Liver (tissue), 9 donors: ENCODE results near the gene MED15. TPM values are rescaled to one million over a fixed set of nuclear protein-coding genes. Genes with fewer than 3 reads are reported as not detected.

Source experiments
- DNase-seq: peaks from one replicate; pipeline ENCODE4 v3.0.0-alpha.2; 2017; ENCODE audit warnings: low spot score
- H3K27ac ChIP-seq, 2 donors: one replicate each; pipeline ENCODE4 v1.7.0; 2013; ENCODE audit warnings: inconsistent platforms in 2 of 2, low read length in 2 of 2, control low read depth in 1 of 2, low read depth in 1 of 2, mild to moderate bottlenecking in 1 of 2
- H3K27me3 ChIP-seq, 4 donors: one replicate each; pipeline versions ENCODE4 v1.6.1 to v1.7.0; 2013; ENCODE audit warnings: low read length in 3 of 4, inconsistent platforms in 1 of 4, mild to moderate bottlenecking in 1 of 4, moderate library complexity in 1 of 4; ENCODE audit not compliant: control insufficient read depth in 4 of 4, insufficient read depth in 4 of 4
- H3K36me3 ChIP-seq, 4 donors: one replicate each; pipeline versions ENCODE4 v1.6.1 to v1.7.0; 2013; ENCODE audit warnings: low read length in 3 of 4, mild to moderate bottlenecking in 3 of 4, low read depth in 1 of 4, moderate library complexity in 1 of 4; ENCODE audit not compliant: control insufficient read depth in 4 of 4, insufficient read depth in 3 of 4
- H3K4me1 ChIP-seq, 4 donors: one replicate each; pipeline versions ENCODE4 v1.6.1 to v1.7.0; 2013; ENCODE audit warnings: low read length in 3 of 4, mild to moderate bottlenecking in 3 of 4, moderate library complexity in 1 of 4; ENCODE audit not compliant: control insufficient read depth in 4 of 4, insufficient read depth in 4 of 4
- H3K4me3 ChIP-seq, 3 donors: one replicate each; pipeline versions ENCODE4 v1.6.1 to v1.7.0; 2013; ENCODE audit warnings: low read length in 3 of 3, control low read depth in 1 of 3, low read depth in 1 of 3, mild to moderate bottlenecking in 1 of 3
- H3K9ac ChIP-seq, 2 donors: one replicate each; pipeline ENCODE4 v1.7.0; 2013; ENCODE audit warnings: low read length in 2 of 2, mild to moderate bottlenecking in 2 of 2, moderate library complexity in 2 of 2, control low read depth in 1 of 2, low read depth in 1 of 2
- H3K9me3 ChIP-seq, 4 donors: one replicate each; pipeline versions ENCODE4 v1.6.1 to v1.7.0; 2013; ENCODE audit warnings: low read length in 3 of 4; ENCODE audit not compliant: control insufficient read depth in 4 of 4
- ATF3 ChIP-seq: IDR thresholded peaks from 2 replicates; pipeline ENCODE4 v1.6.1; 2016; ENCODE audit warnings: antibody characterized with exemption
- CTCF ChIP-seq: fragments of 150-350 bp; IDR thresholded peaks from 2 replicates; pipeline ENCODE4 v1.5.1; 2017; ENCODE audit warnings: improper control_type of control experiment, low read depth, low read length; ENCODE audit not compliant: missing input control
- EGR1 ChIP-seq, 2 donors: IDR thresholded peaks; 2 replicates each; pipeline ENCODE4 v1.6.1; 2016 to 2018; ENCODE audit warnings: antibody characterized with exemption in 2 of 2, low read depth in 2 of 2
- FOXA1 ChIP-seq: IDR thresholded peaks from 2 replicates; pipeline ENCODE4 v1.6.1; 2016; ENCODE audit warnings: antibody characterized with exemption
- FOXA2 ChIP-seq: IDR thresholded peaks from 2 replicates; pipeline ENCODE4 v1.6.1; 2016; ENCODE audit warnings: antibody characterized with exemption
- GABPA ChIP-seq, 2 donors: IDR thresholded peaks in 1 of 2; conservative IDR thresholded peaks in 1 of 2; 2 replicates each; pipeline ENCODE4 v1.6.1; 2016; ENCODE audit warnings: antibody characterized with exemption in 2 of 2, mild to moderate bottlenecking in 1 of 2, moderate library complexity in 1 of 2
- HNF4A ChIP-seq, 2 donors: conservative IDR thresholded peaks; 2 replicates each; pipeline ENCODE4 v1.6.1; 2016; ENCODE audit warnings: antibody characterized with exemption in 2 of 2, mild to moderate bottlenecking in 2 of 2
- HNF4G ChIP-seq: IDR thresholded peaks from 2 replicates; pipeline ENCODE4 v1.6.1; 2016; ENCODE audit warnings: antibody characterized with exemption
- JUND ChIP-seq, 2 donors: IDR thresholded peaks; 2 replicates each; pipeline ENCODE4 v1.6.1; 2016; ENCODE audit warnings: antibody characterized with exemption in 2 of 2
- MAX ChIP-seq: IDR thresholded peaks from 2 replicates; pipeline ENCODE4 v1.6.1; 2016; ENCODE audit warnings: antibody characterized with exemption
- NR2F2 ChIP-seq: IDR thresholded peaks from 2 replicates; pipeline ENCODE4 v1.6.1; 2016; ENCODE audit warnings: antibody characterized with exemption
- RAD21 ChIP-seq, 2 donors: IDR thresholded peaks; 2 replicates each; pipeline ENCODE4 v1.6.1; 2016; ENCODE audit warnings: antibody characterized with exemption in 2 of 2, mild to moderate bottlenecking in 2 of 2
- RXRA ChIP-seq, 2 donors: IDR thresholded peaks; 2 replicates each; pipeline ENCODE4 v1.6.1; 2017 to 2018; ENCODE audit warnings: antibody characterized with exemption in 2 of 2, mild to moderate bottlenecking in 1 of 2
- SP1 ChIP-seq: IDR thresholded peaks from 2 replicates; pipeline ENCODE4 v1.6.1; 2018; ENCODE audit warnings: antibody characterized with exemption, mild to moderate bottlenecking
- TAF1 ChIP-seq: conservative IDR thresholded peaks from 2 replicates; pipeline ENCODE4 v1.6.1; 2016; ENCODE audit warnings: antibody characterized with exemption, mild to moderate bottlenecking
- YY1 ChIP-seq: IDR thresholded peaks from 2 replicates; pipeline ENCODE4 v1.6.1; 2016; ENCODE audit warnings: antibody characterized with exemption, mild to moderate bottlenecking
- ZBTB33 ChIP-seq: IDR thresholded peaks from 2 replicates; pipeline ENCODE4 v1.6.1; 2016; ENCODE audit warnings: antibody characterized with exemption
- WGBS: extraction: QIAGEN DNeasy Blood & Tissue Kit; methylation state at CpG from one replicate; pipeline ENCODE4 v1.1.7; 2013; 5-methylcytosine and 5-hydroxymethylcytosine counted together
- polyA plus RNA-seq, 2 donors: library from polyadenylated mRNA; stranded (reverse) in 1 of 2; unstranded in 1 of 2; fragments of 200-250 nt in 1 of 2; fragments of >200 nt in 1 of 2; fragmentation: Nextera tagmentation in 1 of 2; extraction: Ambion mirVana in 1 of 2; gene quantifications; one replicate each; pipeline versions ENCODE4 v1.2.1 to v1.2.3, GENCODE V29; 2013 to 2015
- total RNA-seq, 2 donors: library from RNA; depleted of rRNA; stranded (reverse); fragments of >200 nt; gene quantifications; one replicate each; pipeline ENCODE4 v1.2.3, GENCODE V29; 2014
- TF ChIP-seq, protein P1 (sequence below): IDR thresholded peaks from 2 replicates; pipeline ENCODE4 v1.6.1; 2016; ENCODE audit warnings: antibody characterized with exemption, mild to moderate bottlenecking
- donor health status: healthy.
- donor health status: healthy.
- donor health status: healthy.
- donor health status: healthy.
- donor health status: healthy.

MED15 gene
- total and polyA plus RNA-seq, 4 donors = 9.7 to 28.0 (median 16.2) TPM

DNA sequence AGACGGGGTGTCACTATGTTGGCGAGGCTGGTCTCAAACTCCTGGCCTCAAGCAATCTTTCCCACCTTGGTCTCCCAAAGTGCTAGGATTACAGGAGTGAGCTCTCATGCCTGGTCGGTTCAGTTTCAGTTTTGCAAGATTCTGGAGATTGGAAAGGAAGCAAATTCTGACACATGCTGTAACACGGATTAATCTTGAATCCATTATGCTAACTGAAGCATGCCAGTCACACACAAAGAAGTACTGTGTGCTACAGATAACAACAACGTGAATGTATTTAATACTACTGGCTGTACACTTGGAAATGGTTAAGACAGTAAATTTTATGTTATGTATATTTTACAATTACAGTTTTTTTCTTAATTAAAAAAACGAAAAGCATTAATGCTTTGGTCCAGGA is 107.6 kb downstream of the MED15 start:
- DNase-seq = no peak
- H3K9me3 ChIP-seq = no peaks in the 10 kb centered on the region
- no peaks in the 10 kb centered on the region for H3K27me3 ChIP-seq
- WGBS = 73% methylated on average over 6 of the region's 6 CpGs
- H3K9ac ChIP-seq = no peak overlapping the region
- TF ChIP-seq ZBTB33 = no peak
- TF ChIP-seq GABPA (IDR thresholded peaks at IDR 0.05 in 1 of 2, conservative IDR thresholded peaks at IDR 0.05 in 1 of 2) = no peak
- TF ChIP-seq FOXA2 = no peak
- no peak for TF ChIP-seq HNF4G
- TF ChIP-seq, protein P1, sequence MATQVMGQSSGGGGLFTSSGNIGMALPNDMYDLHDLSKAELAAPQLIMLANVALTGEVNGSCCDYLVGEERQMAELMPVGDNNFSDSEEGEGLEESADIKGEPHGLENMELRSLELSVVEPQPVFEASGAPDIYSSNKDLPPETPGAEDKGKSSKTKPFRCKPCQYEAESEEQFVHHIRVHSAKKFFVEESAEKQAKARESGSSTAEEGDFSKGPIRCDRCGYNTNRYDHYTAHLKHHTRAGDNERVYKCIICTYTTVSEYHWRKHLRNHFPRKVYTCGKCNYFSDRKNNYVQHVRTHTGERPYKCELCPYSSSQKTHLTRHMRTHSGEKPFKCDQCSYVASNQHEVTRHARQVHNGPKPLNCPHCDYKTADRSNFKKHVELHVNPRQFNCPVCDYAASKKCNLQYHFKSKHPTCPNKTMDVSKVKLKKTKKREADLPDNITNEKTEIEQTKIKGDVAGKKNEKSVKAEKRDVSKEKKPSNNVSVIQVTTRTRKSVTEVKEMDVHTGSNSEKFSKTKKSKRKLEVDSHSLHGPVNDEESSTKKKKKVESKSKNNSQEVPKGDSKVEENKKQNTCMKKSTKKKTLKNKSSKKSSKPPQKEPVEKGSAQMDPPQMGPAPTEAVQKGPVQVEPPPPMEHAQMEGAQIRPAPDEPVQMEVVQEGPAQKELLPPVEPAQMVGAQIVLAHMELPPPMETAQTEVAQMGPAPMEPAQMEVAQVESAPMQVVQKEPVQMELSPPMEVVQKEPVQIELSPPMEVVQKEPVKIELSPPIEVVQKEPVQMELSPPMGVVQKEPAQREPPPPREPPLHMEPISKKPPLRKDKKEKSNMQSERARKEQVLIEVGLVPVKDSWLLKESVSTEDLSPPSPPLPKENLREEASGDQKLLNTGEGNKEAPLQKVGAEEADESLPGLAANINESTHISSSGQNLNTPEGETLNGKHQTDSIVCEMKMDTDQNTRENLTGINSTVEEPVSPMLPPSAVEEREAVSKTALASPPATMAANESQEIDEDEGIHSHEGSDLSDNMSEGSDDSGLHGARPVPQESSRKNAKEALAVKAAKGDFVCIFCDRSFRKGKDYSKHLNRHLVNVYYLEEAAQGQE = no peak
- no peak for TF ChIP-seq CTCF
- TF ChIP-seq JUND (IDR thresholded peaks at IDR 0.05) = no peak
- TF ChIP-seq RXRA (IDR thresholded peaks at IDR 0.05) = no peak
- no peak for TF ChIP-seq ATF3
- TF ChIP-seq TAF1 = no peak
- TF ChIP-seq RAD21 (IDR thresholded peaks at IDR 0.05) = no peak
- TF ChIP-seq MAX = no peak
- no peak for TF ChIP-seq EGR1 (IDR thresholded peaks at IDR 0.05; ENCODE audit: low read depth in 2 of 2)
- TF ChIP-seq SP1 = no peak
- TF ChIP-seq YY1 = no peak
- no peak for TF ChIP-seq NR2F2
- no peak for TF ChIP-seq HNF4A (conservative IDR thresholded peaks at IDR 0.05)
- TF ChIP-seq FOXA1 = no peak
- no peaks in the 10 kb centered on the region for H3K36me3 ChIP-seq
- no peak overlapping the region for H3K4me3 ChIP-seq
- no peaks in the 10 kb centered on the region for H3K4me1 ChIP-seq
- H3K27ac ChIP-seq = no peak overlapping the region
